ENCODE data around the gene MED20. TPM values are rescaled to one million over a fixed set of nuclear protein-coding genes. Genes with fewer than 3 reads are reported as not detected.

The MED20 gene
- total RNA-seq, 1 experiment from 2014 or later = 26.4 TPM

DNA sequence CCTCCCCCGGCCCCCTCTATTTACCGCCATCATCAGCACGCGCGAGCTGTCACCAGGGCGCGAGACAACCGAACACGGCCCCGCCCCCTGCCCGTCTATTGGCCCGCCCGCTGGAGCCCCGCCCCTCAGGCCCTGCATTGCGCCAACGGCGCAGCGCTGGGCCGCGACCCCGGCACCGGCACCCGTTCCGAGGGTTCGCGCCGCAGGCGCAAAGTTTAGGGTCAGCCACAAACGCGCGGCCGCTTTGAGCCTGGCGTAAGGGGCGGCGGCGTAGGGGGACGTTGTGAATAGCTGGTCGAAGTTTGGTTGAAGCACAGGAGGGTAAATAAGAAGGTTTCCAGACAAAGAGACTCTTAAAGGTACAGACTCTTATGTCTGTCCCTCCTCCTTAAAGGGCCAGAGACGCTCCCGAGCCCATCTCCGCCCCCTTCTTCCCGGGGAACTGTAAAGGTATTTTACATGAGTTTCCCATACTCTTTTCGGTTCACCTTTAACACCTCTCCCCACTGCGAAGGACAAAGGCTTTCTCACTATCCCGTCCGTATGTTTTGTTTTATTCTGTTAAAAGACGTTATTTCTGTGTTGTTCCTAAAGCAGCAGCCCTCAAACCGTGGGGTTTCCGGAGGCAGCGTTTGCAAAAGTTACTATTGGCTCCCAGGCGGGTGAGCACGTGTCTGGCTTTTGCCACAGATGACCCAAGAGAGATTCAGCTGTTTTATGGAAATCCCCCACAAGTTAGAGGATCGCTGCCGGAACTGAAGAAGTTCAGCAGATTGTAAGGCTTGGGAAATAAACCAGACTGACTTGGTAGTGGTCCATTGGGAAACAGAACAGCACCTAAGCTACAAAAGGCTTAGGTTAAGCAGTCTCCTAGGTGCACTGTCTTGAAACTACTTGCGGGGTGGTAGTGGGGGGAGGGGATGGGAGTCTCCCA is 25.4 kb downstream of the MED20 start, which contains the start of gene USP49 (continued):
- no peak for TF ChIP-seq CTCF (IDR thresholded peaks at IDR 0.05 in 2 of 3, conservative IDR thresholded peaks at IDR 0.05 in 1 of 3; ENCODE audit: borderline replicate concordance in 1 of 3, insufficient read depth in 1 of 3, low read depth in 2 of 3, low read length in 2 of 3)
- no peak for TF ChIP-seq CEBPB (IDR thresholded peaks at IDR 0.05; ENCODE audit: low read depth)
- peak; percentile 31; the same call in 1 of the 2 replicates for TF ChIP-seq SP1 (IDR thresholded peaks at IDR 0.05; ENCODE audit: low read depth)
- no peak for TF ChIP-seq ELF1 (IDR thresholded peaks at IDR 0.05; ENCODE audit: borderline replicate concordance, low read depth)
- no peak for TF ChIP-seq SRF (IDR thresholded peaks at IDR 0.05; ENCODE audit: low read depth)
- TF ChIP-seq ZFX (IDR thresholded peaks at IDR 0.05) = 0 out of 2 replicates have a peak, but pooled peaks have one; percentile 26
- TF ChIP-seq, protein P1, sequence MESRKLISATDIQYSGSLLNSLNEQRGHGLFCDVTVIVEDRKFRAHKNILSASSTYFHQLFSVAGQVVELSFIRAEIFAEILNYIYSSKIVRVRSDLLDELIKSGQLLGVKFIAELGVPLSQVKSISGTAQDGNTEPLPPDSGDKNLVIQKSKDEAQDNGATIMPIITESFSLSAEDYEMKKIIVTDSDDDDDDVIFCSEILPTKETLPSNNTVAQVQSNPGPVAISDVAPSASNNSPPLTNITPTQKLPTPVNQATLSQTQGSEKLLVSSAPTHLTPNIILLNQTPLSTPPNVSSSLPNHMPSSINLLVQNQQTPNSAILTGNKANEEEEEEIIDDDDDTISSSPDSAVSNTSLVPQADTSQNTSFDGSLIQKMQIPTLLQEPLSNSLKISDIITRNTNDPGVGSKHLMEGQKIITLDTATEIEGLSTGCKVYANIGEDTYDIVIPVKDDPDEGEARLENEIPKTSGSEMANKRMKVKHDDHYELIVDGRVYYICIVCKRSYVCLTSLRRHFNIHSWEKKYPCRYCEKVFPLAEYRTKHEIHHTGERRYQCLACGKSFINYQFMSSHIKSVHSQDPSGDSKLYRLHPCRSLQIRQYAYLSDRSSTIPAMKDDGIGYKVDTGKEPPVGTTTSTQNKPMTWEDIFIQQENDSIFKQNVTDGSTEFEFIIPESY (IDR thresholded peaks at IDR 0.05; ENCODE audit: extremely low read depth, insufficient replicate concordance, low read length) = no peak
- no peak for TF ChIP-seq EZH2 (IDR thresholded peaks at IDR 0.05)
